Ovary (tissue), 9 donors: Measurements from ENCODE around the gene DNAJB2. TPM values are rescaled to one million over a fixed set of nuclear protein-coding genes. Genes with fewer than 3 reads are reported as not detected.

Source experiments
- DNase-seq, 5 donors: peaks; one replicate each; pipeline ENCODE4 v3.0.0-alpha.2; 2019 to 2020
- H3K27ac ChIP-seq, 2 donors: fragments of 200-600 bp; one replicate each; pipeline versions ENCODE4 v1.5.1 to v1.8.0; 2019 to 2022
- H3K27me3 ChIP-seq: fragments of 200-600 bp; one replicate; pipeline ENCODE4 v1.8.0; 2022
- H3K36me3 ChIP-seq: fragments of 200-600 bp; sonication (generic); one replicate; pipeline ENCODE4 v1.5.1; 2019
- H3K4me1 ChIP-seq: one replicate; pipeline ENCODE4 v1.8.1; 2013; ENCODE audit warnings: mild to moderate bottlenecking, moderate library complexity; ENCODE audit not compliant: insufficient read depth
- H3K4me3 ChIP-seq: fragments of 200-600 bp; sonication (generic); one replicate; pipeline ENCODE4 v1.5.1; 2017
- H3K9me3 ChIP-seq, 2 donors: fragments of 200-600 bp in 1 of 2; sonication (generic) in 1 of 2; one replicate each; pipeline versions ENCODE4 v1.5.1 to v1.8.1; 2013 to 2019; ENCODE audit warnings: mild to moderate bottlenecking in 1 of 2, moderate library complexity in 1 of 2
- EP300 ChIP-seq: sonication (generic); formaldehyde crosslinking; IDR thresholded peaks from one replicate; pipeline ENCODE4 v1.6.1; 2017; ENCODE audit warnings: antibody characterized with exemption
- POLR2A ChIP-seq: fragments of 450-650 bp; IDR thresholded peaks from one replicate; pipeline ENCODE4 v1.6.1; 2017; ENCODE audit warnings: antibody characterized with exemption, mild to moderate bottlenecking, moderate library complexity
- WGBS, 3 donors: extraction: QIAGEN DNeasy Blood & Tissue Kit in 1 of 3; methylation state at CpG; one replicate each; pipeline versions ENCODE4 v1.1.5 to v1.1.7; 2013 to 2017; 5-methylcytosine and 5-hydroxymethylcytosine counted together
- intact Hi-C, 4 donors: fragments of 100-400 bp; cut with DNase I; formaldehyde crosslinking; loops; one replicate each; pipeline versions ENCODE4 v1.11.0 to v1.15.1; 2022 to 2023
- polyA plus RNA-seq, 2 donors: library from polyadenylated mRNA; stranded (reverse); fragments of 200-250 nt in 1 of 2; fragments of 350-450 nt in 1 of 2; fragmentation: Illumina TruSeq in 1 of 2; extraction: RNeasy Lipid Tissue Mini Kit (QIAGEN cat#74804) in 1 of 2; gene quantifications; one replicate each; pipeline ENCODE4 v1.2.3, GENCODE V29; 2013 to 2014
- total RNA-seq, 7 donors: library from RNA; depleted of rRNA in 2 of 7; stranded (reverse); fragments of >200 nt in 2 of 7; fragmentation: NEBNext Ultra II Directional in 3 of 7; extraction: Animal tissue kit (Norgen Biotek cat#: 25700) in 3 of 7; gene quantifications; one replicate each; pipeline versions ENCODE4 v1.1.0 to v1.2.4, GENCODE V29; 2016 to 2023
- TF ChIP-seq, protein P1 (sequence below), 3 donors: fragments of 450-650 bp in 2 of 3; fragments of 200-600 bp in 1 of 3; IDR thresholded peaks; one replicate each; pipeline versions ENCODE4 v1.5.1 to v1.8.0; 2016 to 2022; ENCODE audit warnings: antibody characterized with exemption in 3 of 3, mild to moderate bottlenecking in 1 of 3
- donor health status: DM: no; HTN: no; CAD: no; lungs with moderate emphysema.
- donor health status: DM: no; HTN: no; CAD: no.
- donor health status: Bipolar disorder and iron deficiency.
- donor health status: DM: yes; HTN: yes; CAD: no.
- donor health status: DM: no; HTN: no; CAD: no.
- donor health status: DM: yes; HTN: yes; CAD: no.

Gene DNAJB2
- total and polyA plus RNA-seq, 9 donors = 34.0 to 101 (median 85.7) TPM

- H3K4me1 ChIP-seq = peaks cover 8% of the 10 kb centered on the region
Observed at GRCh38 chr2:219278655-219279150, 463 bp upstream of the DNAJB2 start.

DNA sequence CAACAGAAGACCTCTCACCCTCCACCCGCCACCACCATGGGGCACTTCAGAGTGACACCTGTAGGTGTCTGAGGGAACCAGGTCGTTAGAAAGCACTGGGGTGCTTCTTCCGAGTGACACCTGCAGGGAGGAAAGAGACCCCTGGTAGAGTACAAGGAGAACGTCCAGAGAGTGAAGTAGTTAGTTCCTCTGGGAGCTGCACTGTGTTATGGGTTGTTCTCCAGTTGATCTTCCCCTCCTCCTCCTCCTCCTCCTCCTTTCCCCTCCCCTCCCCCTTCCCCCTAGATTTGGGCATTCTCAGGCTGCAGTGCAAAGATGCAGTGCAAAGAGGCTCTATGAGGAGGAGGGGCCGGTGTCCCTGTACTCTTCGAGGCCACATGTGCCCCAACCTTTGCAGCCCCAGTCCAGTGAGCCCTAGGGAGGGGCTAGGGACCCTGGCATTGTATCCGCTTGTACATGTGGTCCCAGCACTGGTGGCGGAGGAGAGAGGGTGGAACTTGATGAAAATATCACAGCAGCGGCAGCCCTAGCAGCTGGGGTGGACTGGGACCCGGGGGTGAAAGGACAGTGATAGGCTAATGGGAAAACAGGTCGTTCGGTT, 850 bp downstream of the DNAJB2 start:
- 37 to 43% (median 41%) methylated on average over 12 of the region's 12 CpGs for WGBS, 3 donors
- peak in 2 of 5 donors; percentile 49 to 56 for DNase-seq
- Histone ChIP-seq H3K27me3 (no peaks in the 10 kb centered on the region), H3K36me3 (no peaks in the 10 kb centered on the region), H3K9me3 (no peaks in the 10 kb centered on the region), H3K4me3 (peak overlapping the region; percentile 53), H3K4me1 (peaks cover 8% of the 10 kb centered on the region), H3K27ac (peak overlapping the region; percentile 98)
- intact Hi-C loops = loop anchor here in 2 of 4 donors (2.0 to 10.0 kb wide), 3 partner anchors 15 to 245 kb away; partner anchors contain the start of gene DNPEP (in 1 of the 2)
- TF ChIP-seq POLR2A (no peak), EP300 (no peak)
- TF ChIP-seq, protein P1, sequence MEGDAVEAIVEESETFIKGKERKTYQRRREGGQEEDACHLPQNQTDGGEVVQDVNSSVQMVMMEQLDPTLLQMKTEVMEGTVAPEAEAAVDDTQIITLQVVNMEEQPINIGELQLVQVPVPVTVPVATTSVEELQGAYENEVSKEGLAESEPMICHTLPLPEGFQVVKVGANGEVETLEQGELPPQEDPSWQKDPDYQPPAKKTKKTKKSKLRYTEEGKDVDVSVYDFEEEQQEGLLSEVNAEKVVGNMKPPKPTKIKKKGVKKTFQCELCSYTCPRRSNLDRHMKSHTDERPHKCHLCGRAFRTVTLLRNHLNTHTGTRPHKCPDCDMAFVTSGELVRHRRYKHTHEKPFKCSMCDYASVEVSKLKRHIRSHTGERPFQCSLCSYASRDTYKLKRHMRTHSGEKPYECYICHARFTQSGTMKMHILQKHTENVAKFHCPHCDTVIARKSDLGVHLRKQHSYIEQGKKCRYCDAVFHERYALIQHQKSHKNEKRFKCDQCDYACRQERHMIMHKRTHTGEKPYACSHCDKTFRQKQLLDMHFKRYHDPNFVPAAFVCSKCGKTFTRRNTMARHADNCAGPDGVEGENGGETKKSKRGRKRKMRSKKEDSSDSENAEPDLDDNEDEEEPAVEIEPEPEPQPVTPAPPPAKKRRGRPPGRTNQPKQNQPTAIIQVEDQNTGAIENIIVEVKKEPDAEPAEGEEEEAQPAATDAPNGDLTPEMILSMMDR (IDR thresholded peaks at IDR 0.05) = no peak

More at GRCh38 chr2:219278655-219279150, 463 bp upstream of the DNAJB2 start:
- Histone ChIP-seq H3K9me3 (no peaks in the 10 kb centered on the region), H3K36me3 (no peaks in the 10 kb centered on the region), H3K27me3 (no peaks in the 10 kb centered on the region), H3K4me3 (peak overlapping the region; percentile 30), H3K27ac (peak overlapping the region; percentile 98)
- intact Hi-C loops = loop anchor here in 2 of 4 donors (2.0 to 10.0 kb wide), 3 partner anchors 16 to 246 kb away; partner anchors contain the start of gene DNPEP (in 1 of the 2)
- TF ChIP-seq EP300 = no peak
- TF ChIP-seq POLR2A = no peak
- TF ChIP-seq, protein P1 (IDR thresholded peaks at IDR 0.05) = no peak
- DNase-seq = no peak
- WGBS, 3 donors = 10 to 13% (median 12%) methylated on average over 9 of the region's 9 CpGs

- no peak overlapping the region for H3K4me3 ChIP-seq
- peak overlapping the region; percentile 98 for H3K27ac ChIP-seq
- TF ChIP-seq, protein P1 (IDR thresholded peaks at IDR 0.05) = no peak
- H3K27me3 ChIP-seq = no peaks in the 10 kb centered on the region
- H3K4me1 ChIP-seq = peaks cover 8% of the 10 kb centered on the region
- H3K36me3 ChIP-seq = no peaks in the 10 kb centered on the region
- no peak for DNase-seq
- whole genome bisulfite sequencing, 3 donors = 86 to 95% (median 93%) methylated on average over 4 of the region's 4 CpGs
- intact Hi-C loops = no loop called here
- H3K9me3 ChIP-seq = no peaks in the 10 kb centered on the region
Observed at GRCh38 chr2:219280651-219281050, 1.5 kb downstream of the DNAJB2 start.

GRCh38 chr2:219281588-219281987, 2.4 kb downstream of the DNAJB2 start:
- peaks cover 12% of the 10 kb centered on the region for H3K4me1 ChIP-seq
- 83 to 84% (median 84%) methylated on average over 8 of the region's 8 CpGs for WGBS, 3 donors
- H3K4me3 ChIP-seq = no peak overlapping the region
- H3K36me3 ChIP-seq = no peaks in the 10 kb centered on the region
- H3K9me3 ChIP-seq = no peaks in the 10 kb centered on the region
- peak in 1 of 5 donors; percentile 36 for DNase-seq
- intact Hi-C loops = no loop called here
- H3K27ac ChIP-seq = peak overlapping the region in 1 of 2 donors; percentile 34
- TF ChIP-seq, protein P1 (IDR thresholded peaks at IDR 0.05) = no peak
- TF ChIP-seq POLR2A (no peak), EP300 (no peak)
- H3K27me3 ChIP-seq = no peaks in the 10 kb centered on the region
